HG03039 (cell line): ENCODE data around the gene UBE3B.

ENCODE experiments used
- ATAC-seq: cut with Tn5 transposase; IDR thresholded peaks from one replicate; pipeline ENCODE4 v1.9.1; 2021; ENCODE audit warnings: mild to moderate bottlenecking, moderate library complexity; ENCODE audit not compliant: unreplicated experiment

Gene UBE3B

DNA sequence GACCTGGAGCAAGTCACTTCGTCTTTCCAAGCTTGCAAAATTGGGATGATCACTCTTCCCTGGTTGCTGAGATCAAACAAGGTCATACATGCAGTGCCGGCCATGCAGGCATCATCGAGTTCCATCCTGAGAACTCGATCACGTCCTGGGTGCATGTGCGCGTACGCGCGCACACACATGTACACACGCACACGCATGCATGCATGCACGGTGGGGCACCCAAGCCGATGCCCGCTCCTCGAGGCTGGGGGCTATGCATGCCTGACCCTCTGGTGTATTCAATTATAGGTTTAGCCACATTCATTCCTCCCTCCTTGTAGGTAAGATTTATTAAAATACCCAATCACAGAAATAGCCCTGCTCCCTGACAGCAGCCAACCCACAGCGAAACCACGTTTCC, 69.9 kb downstream of the UBE3B start:
- ATAC-seq, result no peak

DNA sequence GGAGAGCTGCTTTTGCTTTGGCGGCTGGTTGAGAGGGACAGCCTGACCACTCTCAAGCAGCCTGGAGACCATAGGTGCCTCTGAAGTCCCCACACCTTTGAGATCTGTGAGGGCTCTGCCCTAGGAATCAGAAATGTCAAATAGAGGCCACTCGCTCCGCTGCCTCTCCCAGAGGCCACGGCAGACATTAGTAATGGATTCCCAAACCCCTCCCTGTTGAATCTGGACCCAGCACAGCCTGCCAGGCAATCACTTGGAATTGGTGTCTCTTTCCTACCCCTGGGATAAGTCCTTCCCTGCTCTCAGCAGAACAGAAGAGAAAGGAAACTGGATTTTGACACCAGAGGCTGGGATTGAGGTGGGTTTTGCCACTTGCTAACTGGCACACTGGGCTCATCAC, 70.8 kb downstream of the UBE3B start:
- no peak for ATAC-seq

DNA sequence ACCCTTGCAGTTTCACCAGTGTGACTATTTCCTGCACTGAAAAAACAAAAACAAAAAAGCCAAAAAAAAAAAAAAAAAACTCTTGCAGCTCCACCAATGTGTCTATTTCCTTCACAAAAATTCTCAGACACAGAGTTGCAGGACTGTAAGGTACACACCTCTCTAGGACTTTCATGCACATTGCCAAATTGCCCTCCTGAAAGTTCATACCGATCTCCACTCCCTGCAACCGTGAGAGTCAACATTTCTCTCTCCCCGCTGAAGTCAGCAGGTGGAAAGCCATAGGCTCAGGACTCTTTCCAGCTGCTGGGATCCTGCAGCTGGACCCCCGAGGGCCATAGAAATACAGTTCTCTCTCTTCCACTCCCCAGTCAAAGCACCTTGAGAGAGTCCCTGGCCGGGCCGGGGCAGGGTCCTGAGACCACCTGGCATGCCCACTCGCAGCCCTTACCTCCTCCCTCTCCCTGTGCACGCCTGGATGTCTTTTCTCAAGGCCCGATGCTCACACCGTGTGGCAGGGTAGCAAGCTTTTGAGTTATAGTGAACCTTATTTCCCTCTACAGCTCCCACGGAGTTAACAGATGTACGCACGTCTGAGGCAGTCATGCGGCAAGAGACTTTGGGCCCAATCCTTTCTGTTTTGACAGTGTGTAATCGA, 72.3 kb downstream of the UBE3B start:
- ATAC-seq, result no peak

GRCh38 chr12:109550281-109550680, 72.8 kb downstream of the UBE3B start:
- ATAC-seq, result no peak

DNA sequence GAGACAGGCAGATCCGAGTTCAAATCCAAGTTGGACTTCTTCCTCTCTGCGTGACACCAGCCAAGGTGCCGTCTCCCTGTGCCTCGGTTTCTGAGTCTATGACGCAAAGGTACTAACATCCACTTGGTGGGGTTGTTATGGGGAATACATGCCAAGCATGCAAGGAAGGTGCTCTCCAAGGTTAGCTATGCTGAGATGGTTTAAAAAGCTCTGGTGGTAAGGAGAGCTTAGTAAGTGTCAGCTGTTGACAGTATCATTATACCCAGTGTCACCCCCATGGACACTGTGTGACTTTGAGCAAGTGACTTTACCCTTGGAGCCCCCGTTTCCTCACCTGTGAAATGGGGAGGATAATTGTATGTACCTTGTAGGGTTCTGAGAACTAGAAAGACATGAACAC, 73.7 kb downstream of the UBE3B start:
- no peak for ATAC-seq

GRCh38 chr12:109552971-109553370, 75.5 kb downstream of the UBE3B start:
- no peak for ATAC-seq

GRCh38 chr12:109553483-109553882, 76.0 kb downstream of the UBE3B start:
- ATAC-seq, result no peak

GRCh38 chr12:109553906-109554500, 76.6 kb downstream of the UBE3B start:
- no peak for ATAC-seq

GRCh38 chr12:109554761-109555160, 77.3 kb downstream of the UBE3B start:
- no peak for ATAC-seq

DNA sequence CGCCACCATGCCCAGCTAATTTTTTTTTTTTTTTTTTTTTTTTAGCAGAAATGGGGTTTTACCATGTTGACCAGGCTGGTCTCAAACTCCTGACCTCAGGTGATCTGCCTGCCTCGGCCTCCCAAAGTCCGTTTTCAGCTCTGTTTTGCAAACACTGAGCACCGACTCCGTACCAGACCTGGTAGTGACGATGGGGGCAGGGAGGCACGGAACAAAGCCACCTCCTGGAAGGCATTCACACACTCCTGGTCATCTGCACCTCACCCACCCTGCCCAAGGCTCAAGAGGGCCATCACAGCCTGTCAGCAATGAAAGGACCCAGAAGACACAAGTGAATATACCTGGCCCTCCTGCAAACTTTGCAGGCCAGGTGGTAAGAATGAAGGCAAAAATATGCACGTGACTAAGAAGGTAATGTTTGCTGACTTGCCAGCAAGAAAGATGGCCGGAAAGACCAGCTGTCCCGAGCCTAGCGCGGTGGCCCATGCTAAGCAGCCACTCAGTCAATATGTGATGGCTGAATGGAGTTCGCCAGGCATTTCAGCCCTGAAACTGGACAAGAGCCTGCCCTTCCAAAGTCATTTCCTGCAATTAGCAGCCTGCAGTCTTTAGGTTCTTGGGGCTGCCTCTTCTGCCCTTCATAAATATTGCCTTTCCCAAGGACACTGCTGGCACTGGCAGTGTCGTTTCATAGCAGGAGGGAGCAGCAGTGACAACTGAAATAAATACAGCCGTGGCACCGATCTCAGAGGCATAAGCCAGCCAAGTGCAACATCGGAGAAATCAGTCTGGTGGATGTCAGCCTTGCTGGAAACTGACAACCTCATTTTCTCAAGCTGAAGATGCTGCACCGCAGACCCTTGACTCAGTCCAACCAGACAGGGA, 78.2 kb downstream of the UBE3B start:
- no peak for ATAC-seq

- no peak for ATAC-seq
These were observed 79.8 kb downstream of the UBE3B start for GRCh38 chr12:109557200-109557599.

DNA sequence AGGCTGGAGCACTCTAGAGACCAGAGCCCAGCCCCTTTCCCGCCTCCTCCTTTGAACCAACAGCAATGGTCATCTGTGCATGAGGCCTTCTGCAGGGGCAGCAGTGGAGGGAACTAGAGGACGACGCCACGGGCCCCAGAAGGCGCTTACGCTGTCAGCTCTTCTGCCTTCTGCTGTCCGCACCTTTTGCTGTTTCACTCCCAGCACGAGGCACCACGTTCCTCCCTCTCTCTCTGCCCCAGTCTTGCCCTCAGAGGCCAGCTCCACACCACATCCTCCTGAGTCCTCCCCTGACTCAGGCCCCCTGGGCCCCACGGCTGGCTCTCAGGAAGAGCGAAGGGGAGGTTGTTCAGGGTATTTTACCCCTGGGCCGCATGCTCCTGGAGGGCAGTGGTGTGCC, 80.4 kb downstream of the UBE3B start:
- ATAC-seq, result no peak

- no peak for ATAC-seq
These were observed 81.2 kb downstream of the UBE3B start for GRCh38 chr12:109558374-109559199.

DNA sequence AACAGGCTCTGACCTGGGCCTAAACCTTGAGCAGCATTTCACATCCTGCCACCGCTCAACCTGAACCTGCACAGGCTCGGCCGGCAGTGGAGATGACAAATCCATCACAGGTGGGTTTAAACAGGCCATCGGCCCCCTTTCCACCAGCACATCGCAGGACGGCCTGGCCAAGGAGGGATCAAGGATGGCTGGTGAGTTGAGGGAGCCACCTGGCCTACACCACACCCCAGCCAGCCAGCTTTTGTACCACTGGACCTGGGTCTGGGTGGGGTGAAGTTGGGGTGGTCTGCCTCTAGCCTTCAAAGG, 81.7 kb downstream of the UBE3B start:
- ATAC-seq, result no peak

DNA sequence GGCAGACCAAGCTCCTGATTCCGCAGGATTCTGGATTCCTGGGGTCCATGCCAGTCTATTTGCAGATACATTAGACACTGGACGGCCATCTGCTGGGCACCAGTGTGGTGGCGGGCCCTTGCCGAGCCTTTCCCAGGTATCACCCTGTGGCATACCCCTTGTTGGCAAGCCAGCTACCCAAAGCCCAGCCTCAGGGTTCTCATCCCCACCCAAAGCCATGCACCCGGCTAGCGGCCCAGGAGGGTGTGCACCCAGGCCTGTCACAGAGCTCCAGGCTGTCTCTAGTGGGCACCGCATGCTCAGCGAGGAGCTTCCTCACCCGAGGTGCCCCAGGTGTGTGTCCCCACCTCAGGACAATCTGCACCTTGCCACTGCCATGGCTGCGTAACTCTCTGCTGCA, 82.2 kb downstream of the UBE3B start:
- no peak for ATAC-seq

DNA sequence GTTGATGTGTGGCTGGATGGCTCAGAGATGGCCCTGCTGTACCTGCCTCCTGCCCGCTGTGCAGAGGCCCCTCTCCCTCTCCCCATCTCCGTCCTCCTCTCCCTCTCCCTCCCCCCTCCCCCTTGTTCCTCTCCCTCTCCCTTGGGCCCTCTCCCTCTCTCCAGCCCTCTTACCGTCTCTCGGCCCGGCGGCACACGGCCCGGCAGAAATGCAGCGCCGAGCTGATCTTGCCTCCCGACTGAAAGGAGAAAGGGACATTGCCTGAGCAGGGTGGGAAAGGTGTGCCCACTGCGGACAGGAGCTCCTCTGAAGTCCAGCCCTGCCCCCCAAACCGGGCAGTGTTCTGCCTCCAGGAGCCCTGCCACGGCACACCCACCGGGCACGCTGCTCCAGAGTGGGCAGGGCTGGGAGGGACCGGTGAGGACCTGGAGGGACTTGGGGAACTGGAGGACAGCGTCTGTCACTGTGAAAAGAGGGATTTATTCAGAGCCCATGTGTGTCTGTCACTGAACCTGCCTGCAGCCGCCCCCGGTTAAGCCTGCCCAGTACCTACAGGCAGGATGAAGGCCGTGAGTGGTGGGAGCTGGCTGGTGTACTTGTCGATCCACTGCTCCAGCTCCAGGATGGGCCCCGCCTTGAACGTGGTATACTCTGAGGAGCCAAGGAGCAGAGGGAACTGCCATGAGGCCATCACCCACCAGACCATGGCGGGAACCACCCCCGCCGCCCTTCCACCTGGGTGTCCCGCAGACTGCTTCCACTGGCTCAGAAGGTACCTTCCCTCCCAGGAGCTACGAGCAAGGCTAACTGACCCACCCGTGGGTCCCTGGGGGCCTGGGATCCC, 83.7 kb downstream of the UBE3B start:
- no peak for ATAC-seq

DNA sequence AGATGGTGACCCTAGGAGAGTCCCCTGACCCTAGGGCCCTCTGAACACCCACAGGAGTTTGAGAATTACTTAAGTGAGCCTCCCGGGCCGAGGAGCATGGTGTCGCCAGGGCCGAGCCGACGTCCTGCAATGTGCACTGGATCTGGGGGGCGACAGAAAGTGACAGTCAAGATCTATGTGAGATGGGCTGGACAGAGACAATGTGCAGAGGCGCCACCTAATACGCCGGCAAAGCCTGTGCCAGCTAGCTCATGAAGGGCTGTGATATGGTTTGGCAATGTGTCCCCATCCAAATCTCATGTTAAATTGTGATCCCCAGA, 84.2 kb downstream of the UBE3B start:
- no peak for ATAC-seq

- ATAC-seq, result no peak
These were observed 85.4 kb downstream of the UBE3B start for GRCh38 chr12:109562871-109563270.

GRCh38 chr12:109563291-109564284, 86.2 kb downstream of the UBE3B start:
- ATAC-seq, result no peak
